ENCODE results near the gene PTGES2. TPM values are rescaled to one million over a fixed set of nuclear protein-coding genes. Genes with fewer than 3 reads are reported as not detected.

PTGES2 gene
- total and polyA plus RNA-seq, 9 of the 15 experiments (the other 6 are each of a cell fraction or from before 2014, with no cell fraction given), result 2.4 to 196 (median 90.1) TPM

DNA sequence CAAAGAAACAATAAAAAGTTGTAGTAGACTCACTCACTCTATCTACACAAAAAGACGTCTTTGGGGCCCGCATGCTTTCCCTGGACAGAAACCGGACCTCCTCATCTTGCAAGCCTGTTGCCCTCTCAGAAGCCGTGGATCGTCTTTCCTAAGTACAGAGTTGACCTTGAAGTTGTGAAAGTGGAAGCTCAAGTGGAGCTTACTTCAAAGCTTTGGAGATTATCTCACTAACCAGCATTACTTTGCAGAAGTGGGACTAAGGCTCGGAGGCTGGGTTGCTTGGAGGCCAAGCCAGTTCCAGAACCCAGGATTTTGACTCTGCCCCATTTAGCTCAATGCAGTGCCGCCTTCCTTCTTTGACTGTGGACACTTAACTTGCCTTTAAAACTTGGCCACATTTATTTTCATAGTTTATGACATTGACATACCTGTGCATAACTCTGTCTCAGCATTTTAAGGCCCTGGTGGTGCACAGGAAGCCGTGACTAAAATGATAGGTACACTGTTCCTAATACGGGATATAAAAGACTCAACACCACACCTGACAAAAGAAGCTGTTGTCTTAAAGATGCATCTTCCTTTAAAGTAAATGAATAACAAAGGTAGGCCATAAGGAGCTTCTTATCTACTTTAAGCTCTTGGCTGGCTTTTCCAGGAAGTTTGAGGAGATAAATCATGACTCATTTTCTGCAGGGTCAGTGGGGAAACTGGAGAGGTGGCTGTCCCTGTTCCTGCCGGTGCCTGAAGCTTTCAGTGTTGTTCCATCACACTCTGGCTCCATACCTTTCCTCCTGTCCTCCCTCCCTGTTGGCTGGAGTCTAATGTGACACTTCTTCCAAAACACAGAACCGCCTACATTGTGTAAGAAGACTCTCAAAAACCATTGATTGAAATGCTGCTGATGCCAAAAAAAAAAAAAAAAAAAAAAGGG, 48.8 kb downstream of the PTGES2 start (continued):
- TF ChIP-seq RERE (CRISPR knock-in tag; IDR thresholded peaks at IDR 0.05; ENCODE audit: borderline replicate concordance) (no peak), RAD21 (CRISPR knock-in tag; conservative IDR thresholded peaks at IDR 0.05 in 1 of 2, IDR thresholded peaks at IDR 0.05 in 1 of 2) (peak in 1 of 2 experiments; percentile 34; a peak in 3 of 4 replicates), ZNF184 (CRISPR knock-in tag; IDR thresholded peaks at IDR 0.05) (no peak), TRIM24 (IDR thresholded peaks at IDR 0.05) (peak; percentile 11 to 54; a peak in 1 of 4 replicates), ZEB2 (IDR thresholded peaks at IDR 0.05) (peak; percentile 98), FOSL1 (tag; conservative IDR thresholded peaks at IDR 0.05) (peak; percentile 98), SMARCA4 (IDR thresholded peaks at IDR 0.05) (peak; percentile 99), ZSCAN29 (IDR thresholded peaks at IDR 0.05) (no peak), MYBL2 (IDR thresholded peaks at IDR 0.05; ENCODE audit: low read depth) (no peak), MYBL2 (CRISPR knock-in tag; IDR thresholded peaks at IDR 0.05; ENCODE audit: borderline replicate concordance) (no peak), ZNF239 (CRISPR knock-in tag; IDR thresholded peaks at IDR 0.05) (no peak), ARNT (IDR thresholded peaks at IDR 0.05) (0 out of 4 replicates have a peak, but pooled peaks of 1 of the 2 experiments have one; percentile 80), FOXO4 (CRISPR knock-in tag; IDR thresholded peaks at IDR 0.05) (no peak), NBN (IDR thresholded peaks at IDR 0.05; ENCODE audit: low read depth) (no peak; the same call in 1 of the 2 replicates), COPS2 (conservative IDR thresholded peaks at IDR 0.05) (no peak), FOXK2 (conservative IDR thresholded peaks at IDR 0.05 in 1 of 2, IDR thresholded peaks at IDR 0.05 in 1 of 2; ENCODE audit: low read depth in 2 of 2) (peak; percentile 30; a peak in 3 of 4 replicates), NCOA6 (IDR thresholded peaks at IDR 0.05) (no peak), TARDBP (IDR thresholded peaks at IDR 0.05) (no peak), ZFPM2 (CRISPR knock-in tag; IDR thresholded peaks at IDR 0.05) (no peak), ZNF764 (CRISPR knock-in tag; IDR thresholded peaks at IDR 0.05; ENCODE audit: low read depth) (no peak)
- TF ChIP-seq, protein P1, sequence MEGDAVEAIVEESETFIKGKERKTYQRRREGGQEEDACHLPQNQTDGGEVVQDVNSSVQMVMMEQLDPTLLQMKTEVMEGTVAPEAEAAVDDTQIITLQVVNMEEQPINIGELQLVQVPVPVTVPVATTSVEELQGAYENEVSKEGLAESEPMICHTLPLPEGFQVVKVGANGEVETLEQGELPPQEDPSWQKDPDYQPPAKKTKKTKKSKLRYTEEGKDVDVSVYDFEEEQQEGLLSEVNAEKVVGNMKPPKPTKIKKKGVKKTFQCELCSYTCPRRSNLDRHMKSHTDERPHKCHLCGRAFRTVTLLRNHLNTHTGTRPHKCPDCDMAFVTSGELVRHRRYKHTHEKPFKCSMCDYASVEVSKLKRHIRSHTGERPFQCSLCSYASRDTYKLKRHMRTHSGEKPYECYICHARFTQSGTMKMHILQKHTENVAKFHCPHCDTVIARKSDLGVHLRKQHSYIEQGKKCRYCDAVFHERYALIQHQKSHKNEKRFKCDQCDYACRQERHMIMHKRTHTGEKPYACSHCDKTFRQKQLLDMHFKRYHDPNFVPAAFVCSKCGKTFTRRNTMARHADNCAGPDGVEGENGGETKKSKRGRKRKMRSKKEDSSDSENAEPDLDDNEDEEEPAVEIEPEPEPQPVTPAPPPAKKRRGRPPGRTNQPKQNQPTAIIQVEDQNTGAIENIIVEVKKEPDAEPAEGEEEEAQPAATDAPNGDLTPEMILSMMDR (IDR thresholded peaks at IDR 0.05 in 2 of 3, conservative IDR thresholded peaks at IDR 0.05 in 1 of 3; ENCODE audit: insufficient read depth in 2 of 3, low read depth in 1 of 3, low read length in 3 of 3), result no peak
